HG03469 (cell line): ENCODE results near the gene KRTAP5-3.

Experiments used
- ATAC-seq: cut with Tn5 transposase; IDR thresholded peaks from one replicate; pipeline ENCODE4 v1.9.1; 2021; ENCODE audit warnings: mild to moderate bottlenecking, moderate library complexity, moderate number of reproducible peaks; ENCODE audit not compliant: unreplicated experiment

The KRTAP5-3 gene

DNA sequence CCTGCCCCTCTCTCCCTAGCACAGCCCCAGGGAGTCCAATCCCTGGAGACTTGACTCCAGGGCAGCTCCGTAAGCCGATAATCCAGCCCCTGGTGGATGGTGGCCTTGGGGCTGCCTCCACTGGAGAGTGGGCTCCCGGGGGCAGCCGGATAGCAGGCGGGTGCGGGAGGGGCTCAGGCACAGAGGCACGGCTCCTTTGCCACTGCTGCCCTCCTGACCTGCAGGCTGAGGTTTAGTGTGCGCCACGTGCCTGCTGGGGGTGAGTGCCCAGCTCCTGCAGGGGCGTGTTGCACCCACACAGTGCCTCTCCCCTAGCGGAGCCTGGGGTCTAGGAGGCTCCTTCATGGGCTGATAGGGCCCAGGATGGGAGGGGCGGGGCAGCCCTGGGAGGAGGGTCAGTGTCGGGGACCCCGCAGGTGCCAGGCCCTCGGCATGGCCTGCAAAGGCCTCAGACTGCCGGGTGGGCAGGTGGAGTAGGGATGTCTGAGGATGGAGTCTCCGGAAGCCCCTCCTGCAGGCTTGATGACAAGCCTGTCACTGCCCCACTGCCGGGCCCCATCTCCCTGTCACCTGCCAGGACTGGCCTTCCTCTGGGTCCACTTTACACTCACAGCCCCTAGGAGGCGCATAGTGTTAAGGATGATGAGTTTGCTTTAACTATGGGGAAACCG is 41.7 kb downstream of the KRTAP5-3 start:
- no peak for ATAC-seq

DNA sequence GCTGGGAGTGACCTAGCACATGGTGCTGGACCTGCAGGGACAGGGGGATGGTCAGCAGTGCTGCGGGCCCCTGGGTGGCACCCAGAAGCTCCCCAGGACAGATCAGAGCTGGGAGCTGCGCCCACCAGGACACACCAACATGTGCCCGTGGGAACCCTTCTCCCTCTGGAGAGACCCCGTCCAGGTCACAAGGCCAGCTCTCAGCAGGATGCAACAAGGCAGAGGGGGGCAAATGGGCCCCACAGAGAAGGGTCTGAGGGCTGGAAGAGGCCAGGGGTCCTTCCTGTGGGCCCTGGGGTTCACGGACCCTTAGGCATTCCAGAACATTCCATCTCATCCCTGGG is 42.4 kb downstream of the KRTAP5-3 start:
- no peak for ATAC-seq

DNA sequence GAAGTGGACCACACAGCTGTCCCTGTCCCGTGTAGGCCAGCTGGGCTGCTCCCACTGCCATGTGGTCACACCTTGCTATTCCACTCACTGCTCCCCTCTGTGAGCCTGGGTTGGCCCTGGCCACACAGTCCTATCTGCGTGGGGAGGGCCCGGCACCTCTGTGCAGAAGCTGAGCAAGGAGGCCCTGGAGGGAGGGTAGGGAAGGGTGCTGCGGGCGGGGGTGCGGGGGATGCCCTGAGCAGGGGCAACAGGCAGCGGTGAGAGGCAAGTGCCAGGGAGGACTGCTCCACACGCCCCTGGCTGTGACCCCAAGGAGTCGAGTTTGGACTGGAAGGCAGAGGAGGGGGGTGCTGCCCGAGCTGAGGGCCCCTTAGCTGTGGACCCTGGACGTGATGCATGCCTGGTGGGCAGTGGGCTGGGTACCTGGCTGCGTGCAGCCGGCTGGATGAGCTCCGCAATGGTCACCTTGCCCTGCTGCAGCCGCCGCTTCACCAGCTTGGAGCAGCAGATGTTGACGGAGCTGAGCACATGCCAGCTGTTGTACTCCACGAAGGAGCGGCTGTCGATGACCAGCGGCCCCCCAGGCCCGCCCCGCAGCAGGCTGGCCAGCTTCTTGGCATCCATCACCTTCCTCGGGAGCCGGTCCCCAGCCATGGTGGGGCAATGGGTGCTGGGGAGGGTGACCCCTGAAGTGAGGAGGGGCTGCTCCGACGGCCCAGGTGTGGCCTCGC is 42.9 kb downstream of the KRTAP5-3 start:
- ATAC-seq: no peak

DNA sequence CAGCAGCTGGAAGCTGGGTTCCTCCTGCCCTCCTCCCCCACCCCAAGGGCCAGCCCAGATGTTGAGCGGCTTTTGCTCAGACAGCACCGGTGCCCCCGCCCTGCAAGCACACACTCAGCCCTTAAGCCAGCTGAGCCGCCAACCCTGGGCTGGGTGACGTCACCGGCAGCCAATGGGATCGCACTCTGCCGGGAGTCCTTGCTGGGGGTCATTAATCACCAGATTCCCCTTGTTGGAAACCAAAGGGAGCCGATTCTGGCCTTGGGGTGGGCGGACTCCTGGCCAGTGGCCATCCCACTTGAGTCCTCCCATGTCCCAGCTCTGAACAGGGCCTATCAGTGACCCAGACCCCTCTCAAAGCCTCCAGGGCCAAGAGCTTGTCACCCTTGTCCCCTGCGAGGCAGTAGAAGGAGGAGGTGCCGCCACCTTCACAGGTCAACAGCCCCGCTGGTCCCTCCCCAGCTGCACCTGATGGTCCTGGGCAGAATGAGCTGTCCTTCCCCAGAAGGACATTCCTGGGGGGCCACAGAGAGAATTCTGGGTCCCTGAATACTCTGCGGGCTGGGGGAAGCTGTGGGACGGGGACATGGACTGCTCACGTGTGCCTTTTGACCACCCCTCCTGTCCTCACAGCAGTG is 43.6 kb downstream of the KRTAP5-3 start:
- no peak for ATAC-seq

DNA sequence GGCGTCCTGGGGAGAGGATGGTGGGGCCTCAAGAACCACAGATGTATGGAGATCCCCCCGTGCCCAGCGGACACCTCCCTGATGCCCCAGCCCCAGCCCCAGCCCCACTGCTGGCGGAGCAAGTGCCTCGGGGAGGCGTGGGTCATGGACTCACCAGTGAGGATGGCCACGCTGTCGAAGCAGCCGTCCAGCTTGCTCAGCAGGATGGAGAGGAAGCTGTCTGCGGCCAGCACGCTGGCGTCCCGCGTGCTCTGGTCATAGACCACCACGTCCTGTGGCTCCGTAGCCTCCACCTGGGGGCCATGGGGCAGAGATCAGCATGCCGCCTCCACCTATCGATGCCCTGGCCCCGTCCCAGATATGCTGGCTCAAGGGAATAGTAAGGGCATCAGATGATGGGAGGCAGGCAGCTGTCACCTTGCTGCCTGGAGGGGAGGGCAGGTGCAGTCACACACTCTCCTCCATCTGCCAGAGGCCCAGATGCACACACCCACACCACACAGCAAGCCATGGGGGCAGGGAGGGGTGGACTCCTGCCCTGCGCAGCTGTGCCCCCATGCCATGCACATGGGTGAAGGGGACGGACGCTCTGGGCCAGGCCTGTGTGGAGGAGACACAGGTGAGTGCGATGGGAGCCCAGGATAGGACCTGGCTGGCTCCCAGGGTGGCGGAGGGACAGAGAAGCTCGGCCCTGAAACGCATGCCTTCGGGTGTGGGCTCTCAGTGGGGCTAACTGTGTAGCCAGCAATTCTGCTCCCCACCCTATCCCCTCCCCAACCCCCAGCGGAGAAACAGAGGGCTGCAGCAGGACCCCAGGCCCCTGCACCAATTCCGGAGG is 44.3 kb downstream of the KRTAP5-3 start:
- no peak for ATAC-seq

DNA sequence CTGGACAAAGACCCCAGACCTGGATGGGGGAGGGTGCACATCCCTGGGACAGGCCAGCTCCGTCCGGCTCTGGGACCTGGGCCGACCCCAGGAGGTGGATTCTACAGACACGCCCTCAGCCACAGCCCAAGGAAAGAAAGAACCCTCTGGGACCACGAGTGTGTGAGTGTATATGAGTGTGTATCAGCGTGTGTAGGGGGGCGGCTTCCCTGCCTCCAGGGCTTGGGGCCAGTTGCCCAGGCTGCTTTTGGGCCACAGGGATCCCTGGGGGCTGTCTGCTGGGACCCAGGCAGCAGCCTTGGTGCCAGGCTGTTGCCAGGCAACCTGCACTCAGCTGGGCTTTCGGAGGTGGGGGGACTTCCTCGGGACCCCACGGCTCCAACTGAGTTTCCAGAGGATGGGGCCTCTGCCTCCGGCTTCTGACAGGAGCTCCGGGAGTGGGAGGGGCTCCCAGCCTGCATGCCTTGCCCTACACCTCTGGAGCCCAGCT is 45.1 kb downstream of the KRTAP5-3 start:
- no peak for ATAC-seq

DNA sequence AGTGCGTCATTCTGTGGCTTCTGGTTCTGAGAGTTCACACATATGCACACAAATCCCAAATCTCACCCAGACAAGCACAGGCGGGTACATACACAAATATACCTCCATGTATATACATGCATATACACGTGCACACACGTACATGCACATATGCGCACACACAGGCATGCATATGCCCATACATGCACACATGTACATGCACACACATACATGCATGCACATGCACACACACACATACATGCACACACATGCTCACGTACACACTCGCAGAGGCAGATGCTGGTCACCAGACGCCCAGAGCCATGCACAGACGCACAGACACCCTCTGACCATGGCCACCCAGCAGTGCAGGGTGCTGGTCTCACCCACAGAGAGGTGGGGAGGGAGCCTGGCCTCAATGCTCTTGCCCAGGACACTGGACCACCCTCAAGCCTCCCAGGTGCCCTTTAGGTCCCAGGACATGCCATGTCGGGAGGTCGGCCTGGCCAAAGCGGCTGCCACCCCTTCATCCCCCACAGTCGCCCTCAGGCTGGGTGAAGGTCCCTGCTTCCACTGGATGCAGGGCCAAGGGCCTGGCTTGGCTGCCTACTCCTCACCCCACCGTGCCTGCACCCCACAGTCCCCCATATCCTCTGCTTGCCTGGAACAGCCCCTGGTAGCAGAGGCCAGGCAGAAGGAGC is 45.7 kb downstream of the KRTAP5-3 start:
- ATAC-seq: no peak

DNA sequence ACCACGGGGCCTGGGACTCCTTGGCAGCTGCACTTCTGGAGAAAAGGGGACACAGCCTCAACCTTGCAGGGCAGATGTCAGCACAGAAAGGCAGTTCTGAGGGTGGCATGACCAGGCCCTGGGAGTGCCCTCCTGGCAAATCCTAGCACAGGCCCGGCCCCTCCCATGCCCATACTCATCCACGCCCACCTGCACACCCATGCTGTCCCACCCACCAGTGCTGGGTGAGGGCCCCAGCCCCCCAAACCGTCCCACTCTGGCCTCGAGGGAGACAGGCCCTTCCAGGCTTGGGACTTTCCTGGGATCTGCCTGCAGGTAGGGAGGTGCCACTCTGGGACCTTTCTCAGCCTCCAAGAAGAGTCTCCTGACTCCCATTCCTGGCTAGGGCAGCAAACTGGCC is 46.3 kb downstream of the KRTAP5-3 start:
- no peak for ATAC-seq

DNA sequence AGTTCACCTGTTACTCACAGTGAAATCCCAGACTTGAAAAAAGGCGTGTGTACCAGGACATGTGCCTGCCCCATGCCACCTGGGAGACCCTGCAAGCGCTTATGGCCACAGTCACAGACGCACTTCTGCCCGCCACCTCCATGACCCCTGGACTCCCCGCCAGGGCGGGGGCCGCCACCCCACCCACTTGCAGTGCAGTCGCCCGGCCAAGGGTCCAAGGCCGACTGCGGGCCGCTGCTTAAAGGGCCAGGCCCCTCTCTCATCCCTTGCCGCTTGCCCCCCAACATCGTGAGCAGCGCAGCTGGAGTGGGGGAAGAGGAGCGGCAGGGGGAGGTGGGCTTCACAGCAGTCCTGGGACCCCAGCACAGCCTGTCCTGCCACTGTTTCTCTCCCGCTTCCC is 47.0 kb downstream of the KRTAP5-3 start:
- no peak for ATAC-seq

DNA sequence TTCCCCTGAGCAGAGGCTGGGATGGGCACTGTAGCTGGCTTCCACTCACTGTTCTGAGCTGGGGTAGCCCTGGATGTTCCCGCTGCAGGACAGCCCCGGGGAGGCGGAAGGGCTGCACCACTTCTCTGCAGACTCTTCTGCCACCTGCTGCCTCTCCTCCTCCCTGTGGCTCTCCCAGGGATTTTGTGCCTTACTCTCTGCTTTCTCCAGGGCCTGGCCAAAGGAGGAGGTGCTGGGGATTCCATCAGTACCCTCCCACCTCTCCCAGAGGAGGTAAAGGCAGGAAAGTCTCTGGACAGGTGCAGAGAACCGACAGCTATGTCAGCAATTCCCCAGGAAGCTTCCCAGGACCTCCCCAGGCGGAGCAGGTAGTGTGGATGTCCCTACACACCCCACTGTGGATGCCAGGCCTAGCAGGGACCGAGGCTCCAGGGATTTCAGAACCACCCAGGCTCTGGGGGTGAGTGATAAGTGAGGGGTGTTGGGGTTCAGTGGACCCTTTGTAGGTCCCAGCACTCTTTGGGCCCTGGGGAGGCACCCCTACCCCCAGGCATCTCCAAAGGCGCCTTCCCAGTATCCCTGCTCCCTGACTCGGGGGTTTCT is 47.5 kb downstream of the KRTAP5-3 start:
- no peak for ATAC-seq

DNA sequence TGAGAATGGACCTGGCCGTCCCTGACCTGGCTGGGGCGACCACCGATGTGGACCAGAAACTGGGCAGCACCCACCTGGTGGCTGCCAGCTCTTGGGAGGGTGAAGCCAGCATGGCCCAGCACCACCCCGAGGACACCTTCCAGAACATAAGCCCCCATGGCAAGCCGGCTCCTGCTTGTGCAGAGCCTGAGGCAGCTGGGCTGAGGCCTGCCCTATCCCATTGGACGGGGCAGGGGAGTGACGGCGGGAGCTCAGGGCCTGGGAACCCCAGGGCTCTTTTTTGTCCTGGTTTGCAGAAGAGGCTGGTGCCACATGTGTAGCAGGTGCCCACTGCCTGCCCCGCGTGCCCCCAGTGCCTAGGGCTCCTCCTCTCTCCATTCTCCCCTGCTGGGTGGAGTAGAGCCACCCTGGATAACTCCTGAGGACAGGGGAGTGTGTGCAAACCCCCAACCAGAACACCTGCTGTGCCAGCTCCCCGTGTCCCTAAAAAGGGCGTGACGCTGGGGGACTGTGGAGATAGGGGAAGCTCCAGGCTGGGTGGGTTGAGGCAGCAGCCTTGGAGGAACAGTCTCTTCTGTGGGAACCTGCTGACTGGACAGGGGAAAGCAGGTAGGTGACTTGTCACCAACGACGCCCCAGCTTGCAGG is 48.1 kb downstream of the KRTAP5-3 start:
- ATAC-seq: no peak

DNA sequence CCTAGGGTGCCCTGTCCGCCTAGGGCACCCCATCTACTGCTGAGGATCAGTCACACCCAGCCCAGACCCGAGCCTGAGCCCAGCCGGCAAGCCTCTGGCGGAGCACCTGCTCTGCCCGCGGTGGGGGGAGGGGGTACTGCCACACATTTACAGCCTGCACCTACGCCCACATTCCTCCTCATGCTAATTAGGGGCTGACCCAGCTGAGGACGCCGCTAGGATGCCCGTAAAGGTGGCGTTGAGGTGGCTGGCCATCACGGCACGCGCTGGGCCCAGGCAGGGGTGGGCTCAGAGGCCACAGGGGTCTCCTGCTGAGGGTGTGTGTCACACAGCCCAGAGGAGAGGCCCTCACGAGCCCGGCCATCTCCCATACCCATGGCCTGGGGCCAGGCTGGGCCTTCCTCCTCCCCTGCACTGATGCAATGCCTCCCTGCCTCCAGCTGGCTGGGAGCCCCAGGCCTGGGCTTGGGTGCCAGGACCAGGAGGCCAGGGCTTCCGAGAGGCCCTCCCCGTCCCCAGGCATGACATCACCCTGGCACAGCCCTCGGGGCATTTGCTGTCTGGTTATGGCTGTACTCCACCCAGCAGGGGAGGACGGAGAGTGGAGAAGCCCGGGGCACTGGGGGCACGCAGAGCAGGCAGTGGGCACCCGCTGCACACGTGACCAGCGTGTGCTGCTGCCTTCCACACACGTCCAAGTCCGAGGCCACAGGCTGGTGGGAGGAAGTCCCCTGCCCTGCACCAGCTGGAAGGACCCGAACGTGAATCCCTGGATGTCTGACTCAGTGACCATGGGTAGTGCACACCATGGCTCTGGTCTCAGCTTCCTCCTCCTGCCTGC is 48.9 kb downstream of the KRTAP5-3 start:
- ATAC-seq: no peak

DNA sequence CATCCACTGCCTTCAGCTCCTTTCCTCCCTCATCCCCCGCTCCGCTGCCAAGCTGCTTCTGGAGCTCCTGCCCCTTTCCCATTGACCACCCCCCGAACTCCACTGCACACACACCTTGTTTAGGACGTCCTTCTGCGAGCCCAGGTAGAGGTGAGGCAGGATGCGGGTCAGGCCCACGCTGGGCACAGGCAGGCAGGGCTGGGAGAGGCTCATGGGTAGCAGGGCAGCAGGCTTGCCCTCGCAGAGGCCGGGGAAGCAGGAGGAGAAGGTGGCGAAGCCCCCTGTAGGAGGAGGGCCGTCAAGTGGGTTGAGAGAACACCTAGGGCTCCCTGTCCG is 49.5 kb downstream of the KRTAP5-3 start:
- ATAC-seq: no peak

DNA sequence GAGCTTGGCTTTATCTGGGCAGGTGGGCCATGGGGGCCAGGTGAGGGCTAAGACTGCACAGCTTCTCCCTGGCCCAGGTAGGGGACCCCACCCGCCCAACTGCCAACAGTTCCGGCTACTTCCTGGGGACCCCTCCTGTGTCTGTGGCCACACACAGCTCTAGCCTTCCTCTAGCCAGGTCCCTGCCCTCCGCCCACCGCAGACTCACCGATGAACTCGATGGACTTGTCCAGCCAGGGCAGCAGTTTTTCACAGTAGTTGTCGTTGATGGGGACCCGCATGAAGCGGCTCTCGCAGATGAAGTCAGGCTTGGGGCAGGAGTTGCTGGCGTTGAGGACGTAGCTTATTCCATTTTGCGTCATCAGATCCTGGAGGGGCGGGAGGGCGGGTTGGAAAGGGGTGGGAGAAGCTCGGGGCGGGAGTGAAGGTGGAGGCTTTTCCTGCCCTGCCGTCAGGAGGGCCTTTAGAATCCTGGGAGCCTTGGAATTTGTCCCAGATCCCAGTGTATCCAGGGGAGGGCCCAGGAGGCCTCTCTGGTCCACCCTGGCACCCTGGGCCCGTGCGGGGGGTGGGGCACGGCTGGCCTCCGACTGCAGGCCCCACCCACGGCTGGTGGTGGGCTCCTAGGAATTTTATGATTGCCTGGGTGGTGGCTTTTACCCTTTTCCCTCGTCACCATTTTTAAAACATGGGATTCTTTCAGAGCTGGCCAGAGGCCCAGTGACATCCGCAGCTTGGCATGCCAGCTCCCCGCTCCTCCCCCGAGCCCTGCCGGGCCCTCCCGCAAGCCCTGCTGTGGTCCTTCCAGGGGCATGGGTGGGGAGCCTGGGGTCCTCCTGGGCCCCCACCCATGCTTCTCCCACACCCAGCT is 50.1 kb downstream of the KRTAP5-3 start:
- ATAC-seq: no peak
